ENCODE results near the gene ELMO1. TPM values are rescaled to one million over a fixed set of nuclear protein-coding genes. Genes with fewer than 3 reads are reported as not detected.

ELMO1 gene
- total and polyA plus RNA-seq, 2 experiments from 2014 or later: 6.5 to 24.9 TPM

GRCh38 chr7:36896956-36897590, 551.6 kb downstream of the ELMO1 start:
- no peaks in the 10 kb centered on the region for H4K20me1 ChIP-seq (replicated peaks; ENCODE audit: insufficient read depth)
- TF ChIP-seq REST (IDR thresholded peaks at IDR 0.05; ENCODE audit: unreplicated experiment) (no peak), CREB1 (CRISPR knock-in tag; IDR thresholded peaks at IDR 0.05; ENCODE audit: low read depth) (no peak), JUNB (IDR thresholded peaks at IDR 0.05; ENCODE audit: unreplicated experiment) (no peak), ETS1 (IDR thresholded peaks at IDR 0.05) (no peak), ZNF331 (CRISPR knock-in tag; IDR thresholded peaks at IDR 0.05; ENCODE audit: low read depth) (no peak), POLR2AphosphoS5 (IDR thresholded peaks at IDR 0.05; ENCODE audit: low read depth) (no peak), EZH2 (IDR thresholded peaks at IDR 0.05; ENCODE audit: low read depth, unreplicated experiment) (no peak), EZH2phosphoT487 (IDR thresholded peaks at IDR 0.05; ENCODE audit: unreplicated experiment) (no peak), CTCF (conservative IDR thresholded peaks at IDR 0.05; ENCODE audit: low read depth in 2 of 2) (no peak), STAT1 (IDR thresholded peaks at IDR 0.05; ENCODE audit: unreplicated experiment) (no peak), ZNF462 (CRISPR knock-in tag; IDR thresholded peaks at IDR 0.05) (no peak)
- H3K4me1 Mint-ChIP-seq: no peaks in the 10 kb centered on the region
- no peak overlapping the region for H3K4me2 ChIP-seq
- H3K4me3 Mint-ChIP-seq: no peak overlapping the region
- no peaks in the 10 kb centered on the region for H3K36me3 ChIP-seq (ENCODE audit: insufficient read depth)
- H3K27ac Mint-ChIP-seq: no peak overlapping the region
- no peak overlapping the region for H3K27ac ChIP-seq (ENCODE audit: low read depth)
- H3K27me3 ChIP-seq (ENCODE audit: insufficient read depth): no peaks in the 10 kb centered on the region
- H3K27me3 Mint-ChIP-seq (ENCODE audit: insufficient read depth, low read depth, poor library complexity): no peaks in the 10 kb centered on the region
- no peaks in the 10 kb centered on the region for H3F3A ChIP-seq (replicated peaks; ENCODE audit: low read depth)
- no peaks in the 10 kb centered on the region for H3K79me2 ChIP-seq (replicated peaks; ENCODE audit: insufficient read depth)
- H3K36me3 Mint-ChIP-seq (ENCODE audit: low read depth): no peaks in the 10 kb centered on the region
- H3K4me1 ChIP-seq (ENCODE audit: insufficient read depth): no peaks in the 10 kb centered on the region
- H3K4me3 ChIP-seq: no peak overlapping the region
- H2AFZ ChIP-seq: no peak overlapping the region
- DNase-seq (ENCODE audit: low spot score) (no peak), ATAC-seq (no peak)
- peaks cover 7% of the 10 kb centered on the region for H3K9me2 ChIP-seq (ENCODE audit: insufficient read depth)
- no peaks in the 10 kb centered on the region for H3K9me3 Mint-ChIP-seq

Measured in GM23338 (cell line).